HG03135 (cell line): ENCODE data around the gene FBXO10.

Source experiments
- ATAC-seq: cut with Tn5 transposase; IDR thresholded peaks from one replicate; pipeline ENCODE4 v1.9.1; 2021; ENCODE audit warnings: mild to moderate bottlenecking, moderate library complexity; ENCODE audit not compliant: unreplicated experiment

Gene FBXO10

DNA sequence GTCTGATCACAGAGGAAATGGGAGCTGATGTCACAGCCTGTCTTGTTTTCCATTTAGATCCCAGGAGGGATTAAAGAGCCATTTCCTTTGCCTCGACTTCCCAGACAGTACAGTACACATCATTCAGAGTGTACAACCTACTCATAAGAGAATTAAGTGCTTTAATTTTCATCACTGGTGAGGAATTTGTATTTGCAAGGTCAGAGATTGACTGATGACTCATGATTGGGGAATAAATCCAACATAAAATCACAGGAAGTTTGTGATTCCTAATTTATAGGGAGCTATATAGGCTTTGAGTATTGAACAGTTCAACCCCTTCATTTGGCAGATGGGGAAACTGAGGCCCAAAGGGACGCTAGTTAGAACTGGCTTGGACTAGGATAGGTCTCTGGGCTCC lies 20.3 kb upstream of the FBXO10 start:
- ATAC-seq: no peak

GRCh38 chr9:37593883-37594448 lies 17.8 kb upstream of the FBXO10 start:
- no peak for ATAC-seq

DNA sequence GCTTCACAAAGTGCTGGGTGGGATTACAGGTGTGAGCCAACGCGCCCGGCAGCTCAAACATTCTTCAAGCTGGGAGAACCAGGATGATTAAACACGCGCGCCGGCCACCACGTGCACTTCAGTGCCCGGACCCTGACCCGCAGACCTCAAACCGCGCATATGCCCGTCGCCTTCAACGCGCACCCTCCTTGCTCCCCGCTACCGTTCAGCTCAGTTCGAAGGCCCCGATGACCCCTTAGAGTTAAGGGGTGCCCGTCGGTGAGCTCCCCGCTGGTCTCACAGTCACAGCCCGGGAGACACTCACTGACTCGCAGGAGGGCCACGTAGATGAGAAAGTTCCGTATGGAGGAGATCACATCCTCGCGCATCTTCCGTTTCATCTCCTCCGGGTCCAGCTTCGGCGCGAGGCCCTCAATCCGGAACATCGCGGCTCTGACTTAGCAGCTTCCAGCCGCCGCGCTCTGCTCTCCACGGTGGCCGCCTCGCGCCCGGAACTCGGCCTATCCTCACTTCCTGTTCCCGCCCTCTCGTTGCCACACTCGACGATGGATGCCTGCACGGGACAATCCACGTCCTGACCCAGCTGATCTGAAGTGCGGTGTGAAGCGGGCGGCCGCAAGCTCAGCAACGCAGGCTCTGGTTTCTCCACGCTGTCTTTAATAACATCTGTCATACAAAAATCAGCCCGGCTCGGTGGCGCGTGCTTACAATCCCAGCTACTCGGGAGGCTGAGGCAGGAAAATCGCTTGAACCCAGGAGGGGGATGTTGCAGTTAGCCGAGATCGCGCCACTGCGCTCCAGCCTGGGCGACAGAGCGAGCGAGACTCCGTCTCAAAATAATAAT lies 16.1 kb upstream of the FBXO10 start, which contains the start of gene TOMM5:
TOMM5 (minus strand) TSS at position 490 of the 844 bp plus-strand sequence; CDS start at position 425, 65 bp downstream.
- peak; percentile 89 for ATAC-seq

DNA sequence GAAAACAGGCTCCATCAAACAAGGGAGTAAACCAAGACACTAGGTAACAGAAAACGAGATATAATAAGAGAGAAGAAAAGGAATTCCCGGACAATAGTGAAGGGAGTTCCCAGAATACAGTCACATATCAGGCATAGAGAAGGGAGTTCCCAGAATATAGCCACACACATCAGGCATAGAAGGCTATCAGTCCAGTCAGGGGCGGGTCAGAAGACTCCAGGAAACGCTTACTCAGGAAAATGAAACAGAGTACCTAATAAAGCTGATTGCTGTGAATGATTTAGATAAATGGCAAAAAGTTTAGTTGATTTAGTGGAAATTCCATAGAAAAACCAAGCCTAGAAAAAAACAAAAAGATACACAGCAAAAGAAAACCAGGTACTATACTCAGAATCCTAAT lies 11.3 kb upstream of the FBXO10 start:
- ATAC-seq: no peak

DNA sequence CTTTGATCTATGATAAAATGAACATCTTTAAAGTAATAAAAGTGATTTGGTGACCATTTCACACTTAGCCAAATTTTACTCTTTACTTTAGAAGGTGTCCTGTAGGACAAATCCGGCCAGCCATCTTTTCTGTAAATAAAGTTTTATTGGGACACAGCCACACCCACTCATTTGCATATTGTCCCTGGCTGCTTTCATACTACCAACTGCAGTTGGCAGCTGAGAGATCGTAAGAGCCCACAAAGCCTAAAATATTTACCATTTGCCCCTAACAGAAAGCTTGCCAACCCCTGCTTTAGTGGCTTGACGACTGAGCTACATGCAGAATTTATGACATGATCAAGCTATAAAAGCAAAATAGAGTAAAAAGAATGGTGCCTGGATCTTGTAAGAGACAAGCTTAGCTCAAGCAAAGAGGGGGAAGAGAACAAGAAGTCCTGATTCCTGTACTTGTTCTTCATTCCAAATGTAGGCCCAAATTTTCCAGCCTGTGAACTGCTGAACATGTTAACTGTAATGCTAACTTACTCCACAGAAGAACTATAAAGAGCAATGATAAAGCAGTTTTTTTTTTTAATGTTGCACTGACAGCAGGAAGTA lies 7.4 kb upstream of the FBXO10 start:
- no peak for ATAC-seq

DNA sequence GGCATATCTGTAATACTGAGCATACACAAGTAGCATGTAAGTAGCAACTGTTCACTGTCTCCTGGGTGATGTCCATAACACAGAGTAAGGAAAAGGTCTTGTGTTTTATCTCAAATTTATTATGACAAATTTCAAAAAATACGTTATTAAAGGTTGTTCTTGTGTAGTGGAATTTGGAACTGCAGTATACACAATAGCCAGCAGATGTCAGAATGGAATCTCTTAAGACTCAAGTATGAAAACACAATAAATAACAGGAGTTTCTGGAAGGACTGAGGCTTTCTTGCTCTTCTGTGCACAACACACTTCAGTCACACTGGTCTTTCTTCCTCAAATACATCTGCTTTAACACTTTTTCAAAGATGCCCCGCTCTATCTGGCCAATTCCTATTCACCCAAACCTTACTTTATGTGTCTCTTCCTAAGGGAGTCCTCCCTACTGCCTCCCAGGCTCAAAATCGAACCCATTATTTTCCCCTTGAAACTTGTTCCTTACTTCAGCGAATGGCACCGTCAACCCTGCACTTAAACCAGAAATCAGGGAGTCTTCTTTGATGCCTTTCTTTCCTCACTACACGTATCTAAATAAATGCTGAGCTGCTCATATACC lies 6.5 kb upstream of the FBXO10 start:
- ATAC-seq: no peak

DNA sequence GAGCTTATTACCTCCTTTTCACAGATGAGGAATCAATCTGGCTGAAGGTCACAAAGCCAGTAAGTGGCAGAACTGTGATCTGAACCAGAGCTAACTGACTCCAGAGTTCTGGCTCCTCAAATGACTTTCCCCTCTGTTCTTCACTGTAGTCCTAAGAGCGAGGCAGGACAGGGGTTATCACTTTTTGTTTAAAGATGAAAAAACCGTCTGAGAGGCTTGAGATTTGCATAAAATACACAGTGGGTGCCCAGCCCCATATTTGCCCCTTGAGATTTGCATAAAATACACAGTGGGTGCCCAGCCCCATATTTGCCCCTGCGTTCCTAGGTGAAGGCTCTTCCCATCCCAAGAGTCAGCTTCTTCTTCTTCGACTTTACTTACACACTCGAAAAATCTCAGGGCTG lies 667 bp downstream of the FBXO10 start:
- ATAC-seq: peak; percentile 33

DNA sequence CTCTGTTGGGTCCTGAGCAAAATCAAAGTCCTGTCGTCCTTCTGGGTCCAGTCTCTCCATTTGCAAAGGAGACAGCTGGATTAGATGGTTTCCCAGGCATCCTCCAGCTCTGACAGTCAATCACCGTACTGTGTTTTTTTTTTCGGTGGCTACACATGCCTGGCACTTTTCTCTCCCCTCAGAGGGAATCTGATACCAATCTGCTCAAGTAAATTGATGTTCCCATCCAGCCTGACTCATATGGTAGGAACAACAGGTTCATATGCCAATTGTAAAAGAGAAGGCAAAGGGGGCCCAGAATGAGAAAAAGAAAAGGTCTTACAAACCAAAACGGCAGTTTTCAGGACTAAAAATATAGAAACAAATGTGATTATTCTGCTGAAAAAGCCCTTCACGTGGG lies 1.2 kb downstream of the FBXO10 start:
- no peak for ATAC-seq

DNA sequence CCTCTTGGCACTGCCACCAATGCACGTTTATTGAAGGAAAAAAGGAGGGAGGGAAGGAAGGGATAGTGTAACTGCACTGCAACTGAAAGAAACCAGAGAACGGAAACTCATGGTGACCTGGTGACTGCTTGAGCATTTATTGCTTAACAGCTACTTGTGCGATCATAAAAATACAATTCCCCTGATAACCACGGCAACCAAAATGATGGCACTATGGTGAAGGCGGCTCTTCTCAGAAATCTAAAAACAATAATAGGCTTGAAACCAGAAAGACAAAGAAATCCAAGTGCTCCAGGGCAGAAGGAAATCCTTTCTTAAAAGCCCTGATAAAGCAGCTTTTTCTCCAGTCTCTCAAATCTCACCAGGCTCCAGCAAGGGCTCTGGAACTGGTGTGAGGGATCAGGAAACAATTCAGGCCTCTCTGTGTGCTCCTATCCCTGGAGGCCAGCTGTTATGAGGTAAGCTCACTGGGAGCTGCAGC lies 1.9 kb downstream of the FBXO10 start:
- ATAC-seq: no peak

DNA sequence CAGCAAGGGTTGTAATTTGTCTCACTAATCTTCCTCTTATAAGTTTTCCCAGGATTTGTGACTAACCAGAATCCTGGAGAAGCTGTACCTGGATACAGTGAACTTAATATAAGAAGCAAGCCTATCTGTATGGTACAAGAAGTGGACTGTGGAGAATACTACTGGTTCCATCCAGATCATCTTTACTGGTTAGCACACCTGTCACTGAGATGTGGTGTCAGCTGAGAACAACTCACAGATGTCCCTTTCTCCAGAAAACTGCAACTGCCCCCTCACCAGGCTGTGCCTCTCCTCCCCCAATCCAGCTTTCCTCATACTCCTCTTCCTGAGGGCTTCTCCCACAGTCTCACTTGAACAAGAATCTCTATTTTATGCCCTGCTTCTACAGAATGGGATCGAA lies 4.9 kb downstream of the FBXO10 start:
- ATAC-seq: no peak

DNA sequence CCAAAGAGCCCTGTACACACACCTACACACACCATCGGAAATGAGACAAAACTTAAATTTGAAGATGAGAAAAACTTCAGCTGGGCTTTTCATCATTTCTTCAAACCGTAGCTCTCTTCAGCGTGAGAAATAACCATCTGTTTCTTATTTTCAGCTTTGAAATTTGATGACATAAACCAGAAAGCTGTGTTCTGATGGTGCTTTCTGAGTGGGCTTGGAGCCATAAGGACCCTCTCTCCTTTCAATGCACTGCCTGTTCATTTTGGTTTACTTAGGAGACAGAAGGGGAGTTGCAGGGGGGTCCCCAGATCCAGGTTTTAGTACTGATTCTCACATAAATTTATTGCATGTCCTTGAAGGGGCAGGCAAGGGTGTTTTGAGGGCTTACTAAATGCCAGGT lies 9.5 kb downstream of the FBXO10 start:
- no peak for ATAC-seq

- ATAC-seq: no peak
Observed at GRCh38 chr9:37565661-37566618, 10.2 kb downstream of the FBXO10 start.

DNA sequence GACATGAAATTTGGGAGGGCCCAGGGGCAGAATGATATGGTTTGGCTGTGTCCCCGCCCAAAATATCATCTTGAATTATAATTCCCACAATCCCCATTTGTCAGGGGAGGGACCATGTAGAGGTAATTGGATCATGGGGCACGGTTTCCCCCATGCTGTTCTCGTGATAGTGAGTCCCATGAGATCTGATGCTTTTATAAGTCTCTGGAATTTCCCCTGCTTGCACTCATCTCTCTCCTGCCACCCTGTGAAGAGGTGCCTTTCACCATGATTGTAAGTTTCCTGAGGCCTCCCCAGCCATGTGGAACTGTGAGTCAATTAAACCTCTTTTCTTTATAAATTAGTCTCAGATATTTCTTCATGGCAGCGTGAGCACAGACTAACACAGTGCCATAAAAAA lies 11.3 kb downstream of the FBXO10 start:
- ATAC-seq: no peak

GRCh38 chr9:37563806-37564513 lies 12.2 kb downstream of the FBXO10 start:
- no peak for ATAC-seq

DNA sequence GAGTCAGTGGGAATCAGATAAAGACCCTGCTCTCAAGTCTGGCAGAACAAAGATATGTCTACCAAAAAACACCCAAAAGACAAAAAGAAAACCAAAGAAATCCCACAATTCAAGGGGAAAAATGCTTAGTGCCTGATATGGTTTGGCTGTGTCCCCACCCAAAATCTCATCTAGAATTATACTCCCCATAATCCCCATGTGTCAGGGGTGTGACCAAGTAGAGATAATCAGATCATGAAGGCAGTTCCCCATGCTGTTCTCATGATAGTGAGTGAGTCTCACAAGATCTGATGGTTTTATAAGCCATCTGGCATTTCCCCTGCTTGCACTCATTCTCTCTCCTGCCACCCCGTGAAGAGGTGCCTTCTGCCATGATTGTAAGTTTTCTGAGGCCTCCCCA lies 13.4 kb downstream of the FBXO10 start:
- ATAC-seq: no peak

- no peak for ATAC-seq
Observed at GRCh38 chr9:37561682-37562081, 14.5 kb downstream of the FBXO10 start.

- no peak for ATAC-seq
Observed at GRCh38 chr9:37559855-37560592, 16.2 kb downstream of the FBXO10 start.

GRCh38 chr9:37559125-37559524 lies 17.1 kb downstream of the FBXO10 start:
- no peak for ATAC-seq

DNA sequence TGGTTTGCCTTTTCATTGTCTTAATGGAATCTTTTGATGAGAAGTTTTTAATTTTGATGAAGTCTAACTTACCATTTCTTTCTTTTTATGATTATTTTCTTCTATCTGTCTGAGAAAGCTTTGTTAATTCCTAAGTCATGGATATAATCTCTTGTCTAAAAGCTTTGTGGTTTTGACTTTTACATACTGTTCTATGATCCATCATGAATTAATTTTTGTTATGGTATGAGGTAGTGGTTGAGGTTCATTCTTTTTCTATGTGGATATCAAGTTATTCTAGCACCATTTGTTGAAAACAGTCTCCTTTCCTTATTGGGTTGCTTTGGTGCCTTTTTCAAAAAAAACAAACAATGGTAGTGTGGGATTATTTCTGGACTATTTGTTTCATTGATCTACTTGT lies 20.4 kb downstream of the FBXO10 start:
- no peak for ATAC-seq
